ES-I3 (cell line): ENCODE measurements around the gene ITPRIPL2.

ENCODE experiments used
- H3K36me3 ChIP-seq: 2 replicates; pipeline ENCODE4 v1.6.1; 2013; ENCODE audit warnings: mild to moderate bottlenecking, low read length, control low read depth, moderate library complexity; ENCODE audit not compliant: insufficient read depth
- H3K4me1 ChIP-seq: 2 replicates; pipeline ENCODE4 v1.6.1; 2013; ENCODE audit warnings: mild to moderate bottlenecking, control low read depth, low read length; ENCODE audit not compliant: insufficient read depth
- H3K9ac ChIP-seq: 2 replicates; pipeline ENCODE4 v1.6.1; 2013; ENCODE audit warnings: low read depth, mild to moderate bottlenecking, low read length, moderate library complexity
- H3K9me3 ChIP-seq: 2 replicates; pipeline ENCODE4 v1.6.1; 2013; ENCODE audit warnings: mild to moderate bottlenecking, low read length, moderate library complexity; ENCODE audit not compliant: control insufficient read depth, insufficient read depth

The ITPRIPL2 gene

GRCh38 chr16:19163215-19163614, 49.5 kb downstream of the ITPRIPL2 start:
- H3K4me1 ChIP-seq, result no peaks in the 10 kb centered on the region

GRCh38 chr16:19164285-19164684, 50.5 kb downstream of the ITPRIPL2 start:
- no peaks in the 10 kb centered on the region for H3K4me1 ChIP-seq
- H3K36me3 ChIP-seq, result no peaks in the 10 kb centered on the region
- no peak overlapping the region for H3K9ac ChIP-seq
- no peaks in the 10 kb centered on the region; the same call in 1 of the 2 replicates for H3K9me3 ChIP-seq

More at GRCh38 chr16:19163215-19163614, 49.5 kb downstream of the ITPRIPL2 start:
- Histone ChIP-seq H3K9me3 (no peaks in the 10 kb centered on the region; the same call in 1 of the 2 replicates), H3K36me3 (no peaks in the 10 kb centered on the region), H3K9ac (no peak overlapping the region)

- Histone ChIP-seq H3K9me3 (no peaks in the 10 kb centered on the region; the same call in 1 of the 2 replicates), H3K4me1 (no peaks in the 10 kb centered on the region), H3K9ac (no peak overlapping the region), H3K36me3 (no peaks in the 10 kb centered on the region)
Observed at GRCh38 chr16:19165101-19165500, 51.3 kb downstream of the ITPRIPL2 start.

- Histone ChIP-seq H3K4me1 (no peaks in the 10 kb centered on the region), H3K36me3 (no peaks in the 10 kb centered on the region), H3K9ac (no peak overlapping the region), H3K9me3 (no peaks in the 10 kb centered on the region; the same call in 1 of the 2 replicates)
Observed at GRCh38 chr16:19166500-19166899, 52.7 kb downstream of the ITPRIPL2 start.

DNA sequence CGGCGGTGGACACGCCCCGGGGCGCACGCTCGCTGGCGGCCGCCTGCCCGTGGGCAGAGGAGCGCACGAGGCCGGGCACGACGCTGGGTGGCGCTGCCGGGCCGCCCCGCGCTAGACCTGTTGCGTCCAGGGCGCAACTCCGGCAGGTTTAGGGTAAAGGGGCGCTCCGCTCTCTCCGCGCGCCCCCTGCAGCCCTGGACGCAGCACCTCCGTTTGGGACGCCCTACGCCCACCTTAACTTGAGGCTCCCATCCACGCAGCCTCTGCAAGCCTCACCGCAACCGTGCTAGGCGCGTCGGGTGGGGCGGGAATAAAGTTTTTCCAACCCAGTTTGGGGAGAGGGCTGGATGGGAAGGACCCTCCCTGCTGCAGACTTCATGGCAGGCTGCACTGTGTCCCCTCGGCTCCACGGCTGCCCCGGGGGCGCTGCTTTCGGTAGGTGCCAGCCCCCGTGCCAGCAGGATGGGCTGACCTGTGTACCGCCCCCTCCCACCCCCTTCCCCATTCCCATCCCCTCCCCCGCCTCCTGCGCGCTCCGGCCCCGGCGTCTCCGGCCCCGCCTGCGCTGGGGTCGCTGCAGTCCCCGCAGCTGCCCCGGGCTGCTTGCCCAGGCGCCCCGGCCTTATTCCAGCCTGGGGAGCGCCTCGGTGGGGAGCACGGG, 54.1 kb downstream of the ITPRIPL2 start, which contains the start of gene SYT17:
SYT17 (plus strand) TSS at position 531 of the 661 bp plus-strand sequence. CDS start 407 bp downstream, outside the sequence.
- Histone ChIP-seq H3K4me1 (0 out of 2 replicates have a peak, but pooled peaks cover under 1% of the 10 kb centered on the region), H3K36me3 (no peaks in the 10 kb centered on the region), H3K9ac (peak within 1 kb of the TSS; percentile 65), H3K9me3 (no peaks in the 10 kb centered on the region; the same call in 1 of the 2 replicates)

DNA sequence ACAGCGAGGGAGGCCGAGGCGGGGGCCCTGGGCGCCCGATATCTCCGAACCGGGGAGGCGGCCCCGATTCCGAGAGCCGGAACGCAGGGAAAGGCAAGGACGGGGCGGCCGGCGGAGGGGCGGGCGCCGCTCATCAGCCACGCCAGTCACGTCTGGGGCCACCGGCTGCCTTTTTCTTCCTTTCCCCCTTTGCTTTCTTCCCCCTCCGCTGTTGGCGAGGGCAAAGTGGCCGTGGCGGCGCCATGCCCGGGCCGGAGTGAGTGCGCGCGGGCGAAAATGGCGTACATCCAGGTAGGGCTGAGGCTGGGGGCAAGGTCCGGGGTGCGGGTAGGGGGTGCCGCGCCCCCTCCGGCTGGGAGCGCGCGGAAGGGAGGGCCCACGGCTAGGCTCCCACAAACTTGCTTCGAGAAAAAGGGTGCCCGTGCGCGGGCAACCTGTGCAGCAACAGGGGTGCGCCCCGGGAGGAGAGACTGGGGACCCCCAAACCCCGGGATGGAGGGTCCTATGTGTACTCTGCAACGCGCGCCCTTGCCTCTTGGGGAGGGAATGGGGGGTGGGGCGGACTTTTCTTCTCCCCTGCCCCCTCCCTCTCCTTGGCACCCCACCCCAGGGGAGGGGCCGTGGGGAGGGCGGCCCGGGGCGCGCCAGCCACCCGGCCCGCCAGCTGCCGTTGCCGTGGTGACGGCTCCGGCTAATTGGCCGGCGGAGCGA, 54.8 kb downstream of the ITPRIPL2 start:
- no peaks in the 10 kb centered on the region for H3K36me3 ChIP-seq
- 0 out of 2 replicates have a peak, but pooled peaks cover 3% of the 10 kb centered on the region for H3K4me1 ChIP-seq
- peak overlapping the region; percentile 65 for H3K9ac ChIP-seq
- no peaks in the 10 kb centered on the region; the same call in 1 of the 2 replicates for H3K9me3 ChIP-seq

- Histone ChIP-seq H3K36me3 (no peaks in the 10 kb centered on the region), H3K9me3 (no peaks in the 10 kb centered on the region), H3K9ac (peak overlapping the region; percentile 65; the same call in 1 of the 2 replicates), H3K4me1 (0 out of 2 replicates have a peak, but pooled peaks cover 3% of the 10 kb centered on the region)
Observed at GRCh38 chr16:19169082-19169639, 55.4 kb downstream of the ITPRIPL2 start.

DNA sequence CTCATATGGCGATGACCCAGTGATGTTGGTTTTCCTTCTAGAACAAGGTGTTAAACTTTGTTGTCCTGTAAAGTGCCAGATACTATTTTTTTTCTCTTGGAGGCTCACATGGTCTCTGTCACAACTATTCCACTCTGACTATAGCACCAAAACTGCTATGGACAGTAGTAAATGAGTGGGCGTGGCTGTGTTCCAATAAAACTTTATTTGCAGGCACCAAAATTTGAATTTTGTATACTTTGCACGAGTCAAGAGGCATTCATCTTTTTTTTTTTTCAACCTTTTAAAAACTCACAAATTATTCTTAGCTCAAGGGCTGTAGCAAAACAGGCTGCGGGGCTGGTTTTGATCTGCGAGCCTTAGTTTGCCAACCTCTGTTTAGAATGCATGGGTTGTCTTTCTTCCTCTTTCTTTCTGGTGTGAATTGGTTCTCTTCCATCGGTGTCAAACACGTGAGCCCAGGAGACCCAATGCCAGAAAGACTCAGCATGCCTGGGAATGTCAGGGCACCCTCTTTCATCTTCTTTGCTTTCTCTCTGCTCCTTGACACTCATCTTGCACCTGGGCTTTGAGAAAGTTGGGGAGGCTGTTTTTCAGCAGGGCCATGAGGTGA, 56.4 kb downstream of the ITPRIPL2 start:
- Histone ChIP-seq H3K4me1 (0 out of 2 replicates have a peak, but pooled peaks cover 3% of the 10 kb centered on the region), H3K36me3 (no peaks in the 10 kb centered on the region), H3K9me3 (no peaks in the 10 kb centered on the region), H3K9ac (no peak overlapping the region)
